Measurements from ENCODE around the gene LIMCH1.

DNA sequence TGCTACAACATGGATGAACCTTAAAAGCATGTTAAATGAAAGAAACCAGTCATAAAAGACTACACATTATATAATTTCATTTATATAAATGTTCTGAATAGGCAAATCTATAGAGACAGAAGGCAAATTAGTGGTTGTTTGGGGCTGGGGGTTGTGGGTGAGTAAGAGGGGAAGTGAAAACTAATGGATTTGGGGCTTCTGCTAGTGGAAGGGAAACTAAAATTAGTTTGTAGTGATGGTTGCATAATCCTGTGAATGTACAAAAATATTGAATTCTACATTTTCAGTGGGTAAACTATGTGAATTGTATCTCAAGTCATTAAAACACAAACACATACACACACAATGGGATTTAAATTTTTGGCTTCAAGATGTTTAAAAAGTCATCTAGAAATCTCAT lies 25.4 kb upstream of the LIMCH1 start:
- no peak for TF ChIP-seq POLR2A (IDR thresholded peaks at IDR 0.05; ENCODE audit: extremely low read depth, insufficient read length)
- TF ChIP-seq, protein P1, sequence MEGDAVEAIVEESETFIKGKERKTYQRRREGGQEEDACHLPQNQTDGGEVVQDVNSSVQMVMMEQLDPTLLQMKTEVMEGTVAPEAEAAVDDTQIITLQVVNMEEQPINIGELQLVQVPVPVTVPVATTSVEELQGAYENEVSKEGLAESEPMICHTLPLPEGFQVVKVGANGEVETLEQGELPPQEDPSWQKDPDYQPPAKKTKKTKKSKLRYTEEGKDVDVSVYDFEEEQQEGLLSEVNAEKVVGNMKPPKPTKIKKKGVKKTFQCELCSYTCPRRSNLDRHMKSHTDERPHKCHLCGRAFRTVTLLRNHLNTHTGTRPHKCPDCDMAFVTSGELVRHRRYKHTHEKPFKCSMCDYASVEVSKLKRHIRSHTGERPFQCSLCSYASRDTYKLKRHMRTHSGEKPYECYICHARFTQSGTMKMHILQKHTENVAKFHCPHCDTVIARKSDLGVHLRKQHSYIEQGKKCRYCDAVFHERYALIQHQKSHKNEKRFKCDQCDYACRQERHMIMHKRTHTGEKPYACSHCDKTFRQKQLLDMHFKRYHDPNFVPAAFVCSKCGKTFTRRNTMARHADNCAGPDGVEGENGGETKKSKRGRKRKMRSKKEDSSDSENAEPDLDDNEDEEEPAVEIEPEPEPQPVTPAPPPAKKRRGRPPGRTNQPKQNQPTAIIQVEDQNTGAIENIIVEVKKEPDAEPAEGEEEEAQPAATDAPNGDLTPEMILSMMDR (IDR thresholded peaks at IDR 0.05; ENCODE audit: low read depth, low read length): no peak
- TF ChIP-seq, protein P2, sequence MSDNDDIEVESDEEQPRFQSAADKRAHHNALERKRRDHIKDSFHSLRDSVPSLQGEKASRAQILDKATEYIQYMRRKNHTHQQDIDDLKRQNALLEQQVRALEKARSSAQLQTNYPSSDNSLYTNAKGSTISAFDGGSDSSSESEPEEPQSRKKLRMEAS (IDR thresholded peaks at IDR 0.05; ENCODE audit: low read depth, low read length): no peak

All from NB4 (cell line).